HepG2 (cell line): ENCODE data around the gene SEMA3B. TPM values are rescaled to one million over a fixed set of nuclear protein-coding genes. Genes with fewer than 3 reads are reported as not detected.
A peak's percentile ranks its signal among the peaks of the same experiment; 100 is the strongest.

Experiments used
- ATAC-seq: fragments of 200-7000 bp; cut with Tn5 transposase; 3 replicates; pipeline ENCODE4 v1.9.1; 2020; ENCODE audit warnings: mild to moderate bottlenecking, moderate library complexity
- BruUV-seq: library from RNA; stranded (reverse); fragments of 400-500 nt; replicated peaks from 2 replicates; lab custom pipeline; 2021; lab: Mats Ljungman, UMichigan
- CTCF ChIA-PET: fragments of 300-600 bp; formaldehyde crosslinking; extraction: SDS; loops from one replicate; lab custom pipeline; 2021; ENCODE audit warnings: low total read pairs, inconsistent platforms, low intra/inter-chr PET ratio; lab: Yijun Ruan, JAX
- POLR2A ChIA-PET: fragments of 350-600 bp; sonication (Branson Sonifier 250); formaldehyde crosslinking; loops from one replicate; lab custom pipeline; 2020; ENCODE audit warnings: antibody characterized with exemption, inconsistent platforms; lab: Yijun Ruan, JAX
- DNase-seq: peaks from one replicate; pipeline ENCODE4 v3.0.0-alpha.2; 2015; ENCODE audit warnings: low spot score
- FAIRE-seq: peaks from 3 replicates; lab custom pipeline; 2011; peaks lifted over from hg19 to GRCh38; lab: Jason Lieb, UNC
- H2AFZ ChIP-seq: one replicate; pipeline ENCODE4 v1.6.1; 2011; ENCODE audit warnings: low read length, inconsistent platforms
- H3K27ac ChIP-seq: fragments of 300-600 bp; 3 replicates; pipeline ENCODE4 v1.8.0; 2011; ENCODE audit warnings: mixed run types, mild to moderate bottlenecking, mixed read lengths, low read length, inconsistent platforms; ENCODE audit not compliant: insufficient read depth; ENCODE audit errors: extremely low read length
- H3K27me3 ChIP-seq, 2 experiments: fragments of 200-600 bp in 1 of 2; 2 replicates in 1 of 2; 3 replicates in 1 of 2; pipeline versions ENCODE4 v1.6.0 to v1.8.0; 2011; ENCODE audit warnings: low read length in 2 of 2, mild to moderate bottlenecking in 2 of 2, moderate library complexity in 2 of 2, inconsistent platforms in 1 of 2; ENCODE audit not compliant: insufficient read depth in 2 of 2, control insufficient read depth in 1 of 2
- H3K36me3 ChIP-seq, 2 experiments: fragments of 200-600 bp in 1 of 2; replicated peaks in 1 of 2; 2 replicates in 1 of 2; 3 replicates in 1 of 2; pipeline versions ENCODE4 v1.5.1 to v1.8.0; 2011; ENCODE audit warnings: low read length in 2 of 2, inconsistent platforms in 1 of 2; ENCODE audit not compliant: insufficient read depth in 2 of 2, control insufficient read depth in 1 of 2
- H3K4me1 ChIP-seq: 2 replicates; pipeline ENCODE4 v1.5.1; 2012; ENCODE audit warnings: low read length, inconsistent platforms; ENCODE audit not compliant: insufficient read depth
- H3K4me2 ChIP-seq: 2 replicates; pipeline ENCODE4 v1.6.0; 2011; ENCODE audit warnings: low read depth, low read length, inconsistent platforms
- H3K4me3 ChIP-seq, 3 experiments: fragments of 200-600 bp in 1 of 3; sonication (generic), shearing (Covaris generic) in 1 of 3; replicated peaks in 1 of 3; 2 replicates each; pipeline ENCODE4 v1.5.1; 2011 to 2016; ENCODE audit warnings: low read length in 3 of 3, inconsistent platforms in 2 of 3, low read depth in 2 of 3, mild to moderate bottlenecking in 2 of 3, control low read depth in 1 of 3, mixed read lengths in 1 of 3; ENCODE audit not compliant: insufficient read depth in 1 of 3
- H3K79me2 ChIP-seq: one replicate; pipeline ENCODE4 v1.6.1; 2011; ENCODE audit warnings: low read length, inconsistent platforms; ENCODE audit not compliant: insufficient read depth
- H3K9ac ChIP-seq: 2 replicates; pipeline ENCODE4 v1.6.0; 2011; ENCODE audit warnings: mild to moderate bottlenecking, low read depth, low read length, inconsistent platforms; ENCODE audit not compliant: insufficient read depth
- H3K9me3 ChIP-seq: 2 replicates; pipeline ENCODE4 v1.5.1; 2012; ENCODE audit warnings: mild to moderate bottlenecking, low read length
- H4K20me1 ChIP-seq: 2 replicates; pipeline ENCODE4 v1.6.0; 2011; ENCODE audit warnings: inconsistent platforms, mild to moderate bottlenecking, low read length, moderate library complexity; ENCODE audit not compliant: insufficient read depth
- ARID4A ChIP-seq: sonication (generic); formaldehyde crosslinking; IDR thresholded peaks from 2 replicates; pipeline ENCODE4 v1.5.0; 2020; ENCODE audit warnings: mild to moderate bottlenecking, missing genetic modification reagents, borderline replicate concordance
- FIP1L1 ChIP-seq: fragments of 200-400 bp; formaldehyde crosslinking; IDR thresholded peaks from 2 replicates; pipeline ENCODE4 v1.6.1; 2018; ENCODE audit warnings: low read depth, mild to moderate bottlenecking, low read length, moderate library complexity, borderline replicate concordance; ENCODE audit not compliant: insufficient read depth
- MTF2 ChIP-seq: sonication (generic); formaldehyde crosslinking; IDR thresholded peaks from 2 replicates; pipeline ENCODE4 v1.5.0; 2020; ENCODE audit warnings: missing genetic modification reagents, borderline replicate concordance
- MXD3 ChIP-seq: IDR thresholded peaks from 2 replicates; pipeline ENCODE4 v1.6.1; 2016; ENCODE audit warnings: mild to moderate bottlenecking, missing biosample characterization, missing genetic modification reagents
- SP2 ChIP-seq: sonication (generic); formaldehyde crosslinking; IDR thresholded peaks from 2 replicates; pipeline ENCODE4 v1.5.1; 2020; ENCODE audit warnings: mild to moderate bottlenecking, missing genetic modification reagents
- WIZ ChIP-seq: sonication (generic); formaldehyde crosslinking; IDR thresholded peaks from 2 replicates; pipeline ENCODE4 v1.5.1; 2020; ENCODE audit warnings: mild to moderate bottlenecking, missing genetic modification reagents
- ZBTB43 ChIP-seq: sonication (generic); formaldehyde crosslinking; conservative IDR thresholded peaks from 2 replicates; pipeline ENCODE4 v1.4.0; 2020; ENCODE audit warnings: missing genetic modification reagents
- WGBS: methylation state at CpG from one replicate; pipeline ENCODE4 v1.1.6; 2017; ENCODE audit warnings: low lambda C conversion rate; 5-methylcytosine and 5-hydroxymethylcytosine counted together
- in situ Hi-C: cut with HindIII; loops from 2 replicates; pipeline ENCODE4 v1.10.0; 2017; ENCODE audit warnings: low pct_unique_long_range_greater_than_20kb; ENCODE audit not compliant: extremely low pct_ligation_motif_present
- intact Hi-C: fragments of 100-400 bp; cut with micrococcal nuclease; formaldehyde crosslinking; loops from one replicate; pipeline ENCODE4 v1.10.0; 2022; ENCODE audit not compliant: unreplicated experiment
- polyA plus RNA-seq, 8 experiments: library from polyadenylated mRNA; depleted of rRNA in 3 of 8; stranded (reverse) in 7 of 8; unstranded in 1 of 8; fragments of >200 nt; fragmentation: Illumina TruSeq in 4 of 8; extraction: Trizol in 4 of 8; gene quantifications; 2 replicates each; pipeline versions ENCODE4 v1.2.1 to v1.2.3, GENCODE V29; 2011 to 2016; ENCODE audit warnings: low read depth in 4 of 8, missing spikeins in 1 of 8, mixed read lengths in 1 of 8; ENCODE audit not compliant: insufficient read depth in 1 of 8
- total RNA-seq, 5 experiments: library from RNA; depleted of rRNA; stranded (reverse); fragments of >200 nt; fragmentation: Illumina TruSeq; extraction: Trizol; gene quantifications; 2 replicates each; pipeline ENCODE4 v1.2.3, GENCODE V29; 2016; ENCODE audit warnings: low read depth in 1 of 5

Gene SEMA3B
- total and polyA plus RNA-seq, 2 of the 13 experiments (the other 11 are each of a cell fraction or from before 2014, with no cell fraction given), result 93.2 to 158 TPM

DNA sequence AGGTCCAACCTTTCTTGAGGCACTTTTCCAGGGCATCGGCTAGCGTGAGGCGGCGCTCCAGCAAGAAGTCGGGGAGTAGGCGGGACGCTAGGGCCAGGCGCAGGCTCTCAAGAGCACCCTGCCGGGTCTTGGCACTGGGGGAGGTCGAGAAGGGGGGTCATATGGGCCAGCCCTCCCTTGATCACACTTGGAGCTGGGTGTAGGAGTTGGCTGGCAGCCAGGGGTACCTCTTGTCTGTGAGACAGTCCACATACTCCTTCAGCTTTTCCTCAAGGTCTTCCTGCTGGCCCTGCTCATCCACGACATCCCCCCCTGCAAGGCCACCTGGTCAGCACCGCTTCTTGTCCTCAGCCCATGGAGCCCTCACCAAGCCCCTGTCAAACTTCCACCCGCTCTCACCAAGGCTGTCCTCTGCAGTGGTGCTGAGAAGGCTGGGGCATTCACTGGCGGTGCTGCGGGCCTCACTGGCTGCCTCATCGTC, 21.3 kb downstream of the SEMA3B start:
- 98% methylated on average over 6 of the region's 16 CpGs for WGBS
- H3K27me3 ChIP-seq, result no peaks in the 10 kb centered on the region
- ChIA-PET POLR2A (no interaction called here), CTCF (no interaction called here)
- peaks cover 22 to 40% of the 10 kb centered on the region in 2 experiments for H3K36me3 ChIP-seq
- H3K9ac ChIP-seq, result no peak overlapping the region
- in situ Hi-C loops (no loop called here), intact Hi-C loops (no loop called here)
- H3K9me3 ChIP-seq, result no peaks in the 10 kb centered on the region
- no TSS peak for BruUV-seq
- TF ChIP-seq MTF2 (CRISPR knock-in tag) (no peak), ZBTB43 (CRISPR knock-in tag) (no peak), FIP1L1 (no peak), ARID4A (CRISPR knock-in tag) (0 out of 2 replicates have a peak, but pooled peaks have one; percentile 31), MXD3 (CRISPR knock-in tag) (no peak), SP2 (CRISPR knock-in tag) (no peak), WIZ (no peak)
- peaks cover 28% of the 10 kb centered on the region for H3K4me1 ChIP-seq
- no peak overlapping the region for H3K27ac ChIP-seq
- DNase-seq (no peak), FAIRE-seq (no peak), ATAC-seq (no peak)
- H3K4me2 ChIP-seq, result no peak overlapping the region
- H2AFZ ChIP-seq, result no peak overlapping the region
- peaks cover 15% of the 10 kb centered on the region for H3K79me2 ChIP-seq
- H3K4me3 ChIP-seq, result no peak overlapping the region
- H4K20me1 ChIP-seq, result no peaks in the 10 kb centered on the region
